HepG2 (cell line): ENCODE results near the gene DNAJC5.

Experiments used
- ARNT ChIP-seq: fragments of 450-650 bp; IDR thresholded peaks from 2 replicates; pipeline ENCODE4 v1.6.1; 2017
- ASH2L ChIP-seq: fragments of 300-600, 200-600 bp; sonication (generic); IDR thresholded peaks from 2 replicates; pipeline ENCODE4 v1.7.0; 2017; ENCODE audit warnings: low read depth, mild to moderate bottlenecking, moderate library complexity, mixed read lengths, low read length; ENCODE audit not compliant: insufficient read length
- CTCF ChIP-seq: sonication (generic); formaldehyde crosslinking; IDR thresholded peaks from 2 replicates; pipeline ENCODE4 v1.5.0; 2020; ENCODE audit warnings: mild to moderate bottlenecking, missing genetic modification reagents, moderate library complexity
- HDAC6 ChIP-seq: fragments of 200-600 bp; sonication (generic); IDR thresholded peaks from 2 replicates; pipeline ENCODE4 v1.7.0; 2017; ENCODE audit warnings: mild to moderate bottlenecking, antibody characterized with exemption, low read length, low read depth
- IKZF1 ChIP-seq: fragments of 450-650 bp; IDR thresholded peaks from 2 replicates; pipeline ENCODE4 v1.7.1; 2016
- KLF16 ChIP-seq, 2 experiments: sonication (generic) in 1 of 2; formaldehyde crosslinking in 1 of 2; IDR thresholded peaks; 2 replicates each; pipeline versions ENCODE4 v1.6.1 to v1.8.0; 2016 to 2023; ENCODE audit warnings: missing genetic modification reagents in 2 of 2, missing compliant biosample characterization in 1 of 2
- RNF2 ChIP-seq: fragments of 450-650 bp; conservative IDR thresholded peaks from 2 replicates; pipeline ENCODE4 v1.6.1; 2016; ENCODE audit warnings: low read depth
- RXRA ChIP-seq: sonication (generic); formaldehyde crosslinking; IDR thresholded peaks from 2 replicates; pipeline ENCODE4 v1.5.1; 2020; ENCODE audit warnings: missing genetic modification reagents
- SIN3B ChIP-seq: fragments of 150-350 bp; IDR thresholded peaks from 2 replicates; pipeline ENCODE4 v1.6.1; 2014; ENCODE audit warnings: low read length
- YY1 ChIP-seq: IDR thresholded peaks from 2 replicates; pipeline ENCODE4 v1.6.1; 2011; ENCODE audit warnings: low read length, low read depth, moderate library complexity, mild to moderate bottlenecking; ENCODE audit not compliant: insufficient read depth, insufficient replicate concordance

- TF ChIP-seq KLF16 (CRISPR knock-in tag; IDR thresholded peaks at IDR 0.05) (no peak), CTCF (no peak), SIN3B (no peak), YY1 (no peak), ARNT (no peak), HDAC6 (no peak), RXRA (CRISPR knock-in tag) (no peak), ASH2L (no peak), RNF2 (no peak), IKZF1 (no peak)
Observed at GRCh38 chr20:63897978-63898561, 3.1 kb downstream of the DNAJC5 start.
